Left colon (tissue), 2 donors: Measurements from ENCODE around the gene BMPER. TPM values are rescaled to one million over a fixed set of nuclear protein-coding genes. Genes with fewer than 3 reads are reported as not detected.

Source experiments
- ATAC-seq: fragments of 200-7000 bp; cut with Tn5 transposase; one replicate; pipeline ENCODE4 v1.9.1; 2020; ENCODE audit warnings: mild to moderate bottlenecking, moderate library complexity
- DNase-seq, 2 donors: peaks; one replicate each; pipeline ENCODE4 v3.0.0-alpha.2; 2020
- intact Hi-C, 2 donors: fragments of 100-400 bp; cut with DNase I in 1 of 2; cut with micrococcal nuclease in 1 of 2; formaldehyde crosslinking; loops; one replicate each; pipeline versions ENCODE4 v1.11.2 to v1.14.0; 2022; cut with DNase I, micrococcal nuclease
- total RNA-seq, 2 donors: library from RNA; stranded (reverse); fragmentation: NEBNext Ultra II Directional; extraction: Animal tissue kit (Norgen Biotek cat#: 25700); gene quantifications; one replicate each; pipeline ENCODE4 v1.2.1, GENCODE V29; 2021
- donor health status: DM: no; HTN: no; CAD: no.
- donor health status: DM: yes; HTN: yes; CAD: no.

BMPER gene
- total RNA-seq, 2 donors from 2014 or later, result 1.2 to 1.5 TPM

DNA sequence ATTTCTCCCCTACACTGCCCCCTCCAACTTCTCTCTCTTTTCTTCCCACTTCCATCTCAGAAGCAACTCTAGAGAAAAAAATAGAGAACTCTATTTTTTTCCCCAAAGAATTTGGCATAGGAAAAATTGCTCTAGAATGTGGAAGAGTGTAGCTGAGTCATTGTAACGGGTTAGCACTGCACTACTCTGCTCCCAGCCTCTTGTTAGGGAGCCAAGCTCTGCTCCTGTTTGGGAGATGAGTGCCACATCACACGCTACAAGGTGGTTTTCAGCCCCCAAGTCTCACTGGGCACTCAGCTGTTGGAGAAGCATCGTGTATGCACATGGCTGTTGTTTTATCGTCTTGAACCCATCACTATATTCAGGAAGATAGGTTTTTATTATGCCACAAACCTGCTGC, 136.4 kb downstream of the BMPER start:
- intact Hi-C loops, result no loop called here
- DNase-seq (no peak), ATAC-seq (no peak)

DNA sequence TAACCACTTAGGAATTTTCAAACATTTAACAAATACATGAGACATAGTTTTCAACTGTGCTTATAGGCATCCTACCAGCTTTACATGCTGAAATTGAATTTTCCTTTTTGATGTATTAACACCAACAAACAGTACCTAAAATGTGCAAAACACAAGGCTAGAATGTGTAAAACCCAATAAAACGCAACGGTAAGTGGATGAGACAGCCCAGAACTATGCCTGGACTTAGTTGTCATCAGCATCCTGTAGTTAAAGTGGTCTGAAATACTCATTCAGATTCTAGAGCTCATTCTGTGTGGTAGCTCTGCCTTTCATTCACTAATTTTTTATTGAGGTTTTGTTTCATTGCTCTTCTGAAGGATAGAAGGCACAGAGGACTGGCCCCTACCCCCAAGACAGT, 137.1 kb downstream of the BMPER start:
- DNase-seq (no peak), ATAC-seq (no peak)
- intact Hi-C loops, result no loop called here

DNA sequence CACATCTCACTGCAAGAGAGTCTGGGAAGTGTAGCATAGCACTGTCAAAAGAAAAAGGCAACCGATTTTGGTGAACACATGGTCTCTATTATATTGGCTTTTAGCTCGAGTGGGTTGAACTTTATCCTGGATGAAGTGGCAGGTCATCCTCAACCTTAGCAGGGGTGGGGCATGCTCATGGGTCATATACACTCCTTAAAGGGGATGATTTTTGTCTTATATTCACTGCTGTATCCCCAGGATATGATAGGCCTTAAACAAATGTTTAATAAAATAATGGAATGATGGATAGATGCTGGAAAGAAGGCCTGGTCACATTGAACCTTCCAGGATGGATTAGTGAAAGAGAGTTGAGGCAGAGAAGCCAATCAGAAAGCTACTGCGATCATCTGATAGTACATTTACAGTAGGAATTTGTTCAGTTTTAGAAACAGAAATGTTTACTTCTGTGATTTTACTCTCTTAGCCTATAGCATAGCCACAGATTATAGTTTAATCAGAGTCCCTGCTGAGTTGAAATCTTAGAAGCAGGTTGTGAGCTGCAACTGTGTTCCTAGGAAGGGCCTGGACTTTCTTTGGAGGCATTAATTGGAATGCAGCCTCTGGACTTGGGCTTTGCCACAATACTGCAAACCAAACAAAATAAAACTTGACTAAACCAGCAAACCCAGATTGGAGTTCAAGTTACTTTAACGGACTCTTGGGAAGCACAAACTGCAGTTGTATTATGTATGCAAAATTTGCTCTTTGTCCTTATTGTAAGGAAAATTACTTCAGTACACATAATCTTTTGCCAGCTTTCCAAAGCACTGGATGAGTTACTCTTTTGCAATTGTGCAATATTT, 138.3 kb downstream of the BMPER start:
- intact Hi-C loops, result no loop called here
- no peak for DNase-seq
- peak; percentile 84 for ATAC-seq

DNA sequence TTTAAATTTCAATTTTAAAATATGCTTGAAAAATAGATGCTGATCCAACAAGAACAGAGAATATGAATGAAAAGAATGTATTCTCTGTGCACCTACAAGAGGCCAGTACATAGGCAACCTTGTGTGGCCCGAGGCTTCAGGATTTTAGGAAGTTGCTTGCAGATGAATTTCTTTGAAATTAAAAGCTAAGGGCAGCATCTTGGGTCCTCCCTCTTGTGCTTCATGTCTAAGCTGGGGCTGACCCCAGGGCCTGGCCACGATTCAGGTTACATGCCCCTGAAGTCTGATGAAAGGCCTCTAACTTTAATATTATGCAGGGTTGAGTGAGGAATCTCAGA, 138.9 kb downstream of the BMPER start:
- no peak for ATAC-seq
- intact Hi-C loops, result no loop called here
- no peak for DNase-seq

DNA sequence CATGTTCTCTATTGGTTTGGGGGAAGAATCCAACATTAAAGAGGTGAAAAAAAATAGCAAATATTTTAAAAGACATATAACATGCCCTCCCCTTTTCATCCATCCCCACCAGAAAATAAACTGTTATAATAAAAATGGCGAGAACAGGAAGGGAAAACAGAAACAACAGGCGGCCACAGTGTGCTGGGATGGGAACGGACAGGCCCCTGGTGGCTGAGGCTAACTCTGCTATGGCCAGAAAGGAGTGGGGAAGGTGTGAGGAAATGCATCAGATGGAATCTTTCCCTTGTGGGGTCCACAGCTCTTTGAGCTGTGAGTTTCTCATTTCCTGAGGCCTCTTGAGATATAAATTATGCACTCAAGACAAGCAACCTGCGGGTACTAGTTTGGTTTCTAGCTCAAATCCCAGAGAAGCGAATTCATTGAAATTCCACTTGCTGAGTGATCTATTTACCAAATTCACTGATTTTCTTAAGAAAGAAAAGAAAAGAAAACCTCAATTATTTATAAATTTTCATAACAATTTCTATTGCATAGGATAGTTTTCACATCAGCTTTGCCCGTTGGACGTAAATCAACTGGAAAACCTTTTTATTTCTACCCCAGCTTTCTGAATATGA, 139.5 kb downstream of the BMPER start:
- intact Hi-C loops, result no loop called here
- ATAC-seq, result no peak
- no peak for DNase-seq

DNA sequence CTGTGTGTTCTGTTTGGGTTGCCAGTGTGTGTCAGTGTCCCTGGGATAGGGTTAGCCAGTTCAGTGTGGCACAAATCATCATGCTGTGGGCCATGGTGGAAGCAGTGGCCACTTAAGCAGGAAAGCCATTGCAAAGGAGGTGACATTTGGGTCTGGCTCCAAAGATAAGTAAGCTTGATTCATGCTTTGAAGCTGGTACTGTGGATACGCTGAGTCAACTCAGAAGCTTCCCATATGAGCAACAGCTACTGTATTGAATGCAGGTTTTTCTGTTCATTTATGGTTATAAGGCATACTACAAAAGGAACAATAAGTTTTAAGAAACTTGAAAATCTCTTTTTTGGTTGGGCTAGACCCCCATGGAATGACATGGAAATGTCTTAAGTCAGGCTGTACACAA, 143.1 kb downstream of the BMPER start:
- intact Hi-C loops, result no loop called here
- no peak for ATAC-seq
- DNase-seq, result no peak

GRCh38 chr7:34054075-34054474, 148.7 kb downstream of the BMPER start:
- intact Hi-C loops, result no loop called here

GRCh38 chr7:34057136-34057535, 151.8 kb downstream of the BMPER start:
- DNase-seq (no peak), ATAC-seq (no peak)
- intact Hi-C loops, result no loop called here

More at GRCh38 chr7:34054075-34054474, 148.7 kb downstream of the BMPER start:
- no peak for ATAC-seq
- DNase-seq, result no peak

- intact Hi-C loops, result no loop called here
- DNase-seq, result no peak
- ATAC-seq, result no peak
Measured at GRCh38 chr7:34057956-34058355, 152.6 kb downstream of the BMPER start.

DNA sequence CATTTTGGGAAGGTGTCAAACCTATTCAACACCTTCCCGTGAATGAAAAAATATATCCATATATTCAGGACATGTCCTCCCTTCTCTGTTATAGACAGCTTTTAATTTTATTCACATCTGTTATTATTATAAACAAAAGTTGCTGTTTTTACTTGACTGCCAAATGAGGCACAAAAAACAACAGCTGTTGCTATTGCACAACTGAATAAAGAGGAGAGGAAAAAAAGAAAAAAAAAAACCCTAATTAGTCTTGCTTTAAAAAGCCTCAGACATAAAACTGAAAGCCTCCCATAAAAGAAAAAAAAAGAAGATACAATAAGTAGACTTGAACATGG, 153.4 kb downstream of the BMPER start:
- intact Hi-C loops, result no loop called here
- DNase-seq, result no peak
- ATAC-seq, result no peak

GRCh38 chr7:34059136-34059828, 153.9 kb downstream of the BMPER start:
- no peak for ATAC-seq
- intact Hi-C loops, result no loop called here
- DNase-seq, result no peak

GRCh38 chr7:34060196-34060947, 155.0 kb downstream of the BMPER start:
- no peak for ATAC-seq
- intact Hi-C loops, result no loop called here
- DNase-seq, result no peak

DNA sequence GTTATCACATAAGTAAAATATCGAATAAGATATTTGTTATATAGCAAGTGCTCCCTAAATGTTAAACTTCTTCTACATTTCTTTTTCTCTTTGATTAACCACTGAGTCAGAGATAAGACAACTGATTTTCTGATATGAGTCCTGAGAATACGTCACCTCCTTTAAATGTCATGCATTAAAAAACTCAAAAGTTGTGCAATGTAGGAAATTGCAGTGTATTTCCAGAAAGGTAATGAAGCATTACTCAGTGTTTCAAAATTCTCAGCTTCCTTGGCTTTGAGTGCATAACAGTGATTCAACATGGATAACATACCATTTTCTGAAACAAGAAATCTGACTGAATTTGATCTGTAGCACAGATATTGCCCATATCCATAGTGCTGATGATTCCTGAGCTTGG, 155.8 kb downstream of the BMPER start:
- DNase-seq (no peak), ATAC-seq (no peak)
- intact Hi-C loops, result no loop called here

DNA sequence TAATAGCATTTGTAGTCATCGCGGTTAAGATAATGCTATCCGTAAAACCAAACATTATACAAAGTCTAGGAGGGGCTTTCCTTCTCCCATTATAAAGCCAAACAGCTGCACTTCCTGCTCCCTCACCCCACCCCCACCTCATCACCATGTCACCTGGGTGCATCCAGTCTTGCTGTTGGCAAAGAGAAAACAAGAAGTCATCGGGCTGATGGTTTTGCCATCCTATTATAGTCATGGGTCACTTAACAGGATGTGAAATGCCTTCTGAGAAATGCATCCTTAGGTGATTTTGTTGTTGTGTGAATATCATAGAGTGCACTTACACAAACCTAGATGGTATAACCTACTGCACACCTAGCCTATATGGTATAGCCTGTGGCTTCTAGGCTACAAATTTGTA, 157.0 kb downstream of the BMPER start:
- ATAC-seq (no peak), DNase-seq (no peak)
- intact Hi-C loops, result no loop called here

DNA sequence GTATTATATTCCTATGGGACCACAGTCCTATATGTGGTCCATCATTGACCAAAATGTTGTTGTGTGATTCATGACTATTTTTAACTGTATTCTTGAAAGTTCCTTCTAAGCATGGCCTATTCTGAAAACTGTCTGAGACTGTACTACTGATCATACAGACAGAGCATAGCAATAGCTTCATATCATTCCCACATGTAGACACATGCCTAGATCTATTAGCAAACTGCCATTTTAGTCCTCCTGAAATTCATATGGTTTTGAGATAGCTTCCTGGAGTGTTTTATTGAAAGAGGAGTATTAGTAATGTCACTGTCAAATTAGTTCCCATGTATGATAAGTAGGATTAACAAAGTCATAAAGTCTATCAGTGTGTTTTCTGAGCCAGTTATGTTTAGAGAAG, 157.5 kb downstream of the BMPER start:
- intact Hi-C loops, result no loop called here
- no peak for DNase-seq
- ATAC-seq, result no peak

DNA sequence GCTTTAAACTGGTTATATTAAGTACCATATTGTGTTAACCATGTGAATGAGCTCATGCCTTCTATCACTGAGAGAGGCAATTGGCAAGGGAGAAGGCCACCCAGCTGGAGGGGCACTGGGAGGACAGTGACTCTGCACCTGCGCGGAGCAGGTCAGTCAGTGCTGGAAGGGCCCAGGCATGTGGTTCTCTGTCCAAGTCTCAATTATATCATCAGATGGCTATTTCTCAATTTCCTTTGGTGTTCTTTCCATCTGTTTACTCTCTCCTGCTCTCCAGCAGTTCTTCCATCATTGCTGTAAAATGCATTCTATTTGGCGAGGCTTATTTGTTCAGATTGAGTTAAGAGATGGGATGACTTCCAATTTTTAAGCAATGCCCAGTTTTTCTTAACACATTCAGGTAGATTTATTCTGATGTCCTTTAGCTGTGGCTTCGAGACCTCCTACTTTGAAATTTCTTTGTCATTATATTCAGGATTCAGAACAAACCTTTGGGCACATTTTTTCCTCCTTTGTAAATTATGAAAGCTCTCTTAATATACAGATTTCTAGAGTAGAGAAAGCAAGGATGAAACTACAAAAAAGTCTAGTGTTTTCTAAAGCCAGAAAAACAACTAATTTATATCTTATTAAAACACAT, 159.3 kb downstream of the BMPER start:
- DNase-seq (no peak), ATAC-seq (no peak)
- intact Hi-C loops, result no loop called here

DNA sequence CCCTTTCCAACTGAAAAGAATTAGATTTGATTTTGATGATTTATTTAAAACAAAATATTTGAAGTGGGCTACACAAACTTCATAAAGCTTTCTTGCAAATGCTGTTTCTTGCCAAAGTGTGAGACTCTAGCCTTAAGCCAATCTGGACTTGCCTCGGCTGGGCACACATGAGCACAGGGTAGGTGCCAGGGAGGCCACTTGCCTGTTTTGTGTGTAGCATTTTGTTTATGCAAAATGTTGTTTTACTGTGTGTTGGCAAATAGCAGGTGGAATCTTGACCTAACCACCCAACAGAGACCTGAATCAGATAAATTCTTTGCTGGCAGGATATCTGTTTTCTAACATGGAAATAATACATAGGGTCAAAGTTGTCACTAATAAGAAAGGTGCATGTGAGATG, 161.1 kb downstream of the BMPER start:
- intact Hi-C loops, result no loop called here
- DNase-seq, result no peak
- no peak for ATAC-seq

DNA sequence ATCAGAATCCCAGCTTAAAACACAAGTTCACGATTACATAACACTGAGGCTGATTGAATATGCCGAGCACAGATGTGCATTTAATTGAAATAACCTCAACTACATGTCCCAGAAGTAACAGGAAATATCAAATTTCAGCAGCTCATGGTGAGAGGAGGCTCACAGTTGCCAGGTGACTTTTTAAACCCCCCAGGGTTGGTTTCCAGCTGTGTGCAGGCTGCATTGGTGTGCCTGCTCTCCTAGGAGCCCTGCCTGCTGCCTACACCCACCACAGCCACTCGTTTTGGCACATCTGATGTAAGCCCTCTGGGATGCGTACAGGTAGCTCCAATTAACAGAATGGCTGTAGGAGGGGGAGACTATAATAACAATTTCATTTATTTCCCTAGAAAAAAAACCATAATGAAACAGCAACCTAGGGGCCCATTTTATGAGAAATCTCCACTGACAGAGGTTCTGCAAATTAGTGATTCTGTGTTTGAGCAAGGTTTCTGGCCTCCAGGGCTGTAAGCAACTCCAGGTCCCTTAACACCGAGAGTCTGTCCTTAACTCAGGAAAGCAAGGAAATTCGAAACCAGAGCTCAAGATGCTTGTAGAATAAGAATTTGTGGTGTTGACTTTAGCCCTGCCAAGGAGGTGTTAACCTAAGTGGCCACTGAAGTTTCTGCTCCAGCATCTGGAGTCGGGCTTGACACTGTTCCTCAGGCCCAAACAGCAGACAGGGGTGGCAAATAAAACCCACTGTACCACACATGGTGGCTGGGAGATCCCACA, 161.9 kb downstream of the BMPER start:
- intact Hi-C loops, result no loop called here
- DNase-seq (no peak), ATAC-seq (no peak)

DNA sequence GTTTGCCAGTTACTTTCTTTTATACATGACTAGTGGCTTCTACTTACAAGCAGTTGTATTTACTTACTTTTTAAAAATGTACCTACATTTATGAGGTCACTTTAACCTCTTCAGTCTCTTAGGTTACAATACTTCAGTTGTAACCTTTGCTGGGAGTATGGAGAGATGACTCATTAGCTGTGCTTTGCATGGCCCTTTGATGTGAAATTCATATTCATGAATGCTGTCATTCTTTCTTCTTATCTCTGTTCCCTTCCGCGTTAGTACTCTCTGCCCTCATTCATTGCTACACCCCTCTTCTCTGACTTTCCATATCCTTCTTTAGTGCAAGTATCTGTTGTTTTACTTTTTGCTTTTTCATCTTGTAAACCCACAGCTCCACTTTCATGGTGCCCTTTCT, 164.3 kb downstream of the BMPER start:
- intact Hi-C loops, result no loop called here
- ATAC-seq, result peak; percentile 63
- DNase-seq, result no peak
